SK-N-MC (cell line): ENCODE measurements around the gene ALOX5AP.

ENCODE experiments used
- EZH2 ChIP-seq: fragments of 200-600 bp; sonication (generic); IDR thresholded peaks from one replicate; pipeline ENCODE4 v1.6.1; 2017; ENCODE audit warnings: antibody characterized with exemption
- FOXP2 ChIP-seq: optimal IDR thresholded peaks from 2 replicates; pipeline ENCODE3; 2011; ENCODE audit warnings: mild to moderate bottlenecking, moderate library complexity; ENCODE audit not compliant: insufficient read depth; ENCODE audit errors: extremely low read length, control extremely low read depth
- POLR2AphosphoS5 ChIP-seq: IDR thresholded peaks from 2 replicates; pipeline ENCODE4 v1.6.1; 2012; ENCODE audit warnings: mild to moderate bottlenecking, low read depth, low read length, borderline replicate concordance

DNA sequence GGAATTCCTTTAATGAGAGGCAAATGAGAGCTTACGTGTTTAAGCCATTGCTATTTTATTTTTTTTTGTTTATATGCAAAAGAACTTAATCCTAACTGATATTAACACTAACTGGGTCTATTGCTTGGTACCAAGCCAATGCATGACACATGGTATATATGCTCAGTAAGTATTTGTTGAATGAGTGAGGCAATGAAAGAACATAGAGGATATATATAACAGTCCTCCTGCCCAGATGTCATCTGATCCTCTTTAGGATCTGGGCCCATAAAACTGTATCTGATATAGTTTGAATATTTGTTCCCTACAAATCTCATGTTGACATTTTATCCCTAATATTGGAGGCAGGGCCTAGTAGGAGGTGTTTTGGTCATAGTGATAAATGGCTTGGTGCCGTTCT lies 13.0 kb upstream of the ALOX5AP start:
- TF ChIP-seq POLR2AphosphoS5 (no peak), EZH2 (no peak), FOXP2 (no peak)
